Vagina (tissue), 2 donors: Measurements from ENCODE around the gene ATPAF1. TPM values are rescaled to one million over a fixed set of nuclear protein-coding genes. Genes with fewer than 3 reads are reported as not detected.

Experiments
- DNase-seq, 2 donors: peaks; one replicate each; pipeline ENCODE4 v3.0.0-alpha.2; 2017; ENCODE audit errors: extremely low spot score in 2 of 2
- H3K27ac ChIP-seq: fragments of 200-600 bp; sonication (generic); one replicate; pipeline ENCODE4 v1.5.1; 2019
- H3K27me3 ChIP-seq: fragments of 200-600 bp; sonication (generic); one replicate; pipeline ENCODE4 v1.5.1; 2019
- H3K36me3 ChIP-seq, 2 donors: fragments of 200-600 bp; sonication (generic); one replicate each; pipeline ENCODE4 v1.5.1; 2017 to 2019
- H3K4me1 ChIP-seq: fragments of 200-600 bp; sonication (generic); one replicate; pipeline ENCODE4 v1.5.1; 2019
- H3K4me3 ChIP-seq, 2 donors: fragments of 200-600 bp; sonication (generic); 1 replicate in 1 of 2; 2 replicates in 1 of 2; pipeline ENCODE4 v1.5.1; 2016 to 2019
- H3K9me3 ChIP-seq: fragments of 200-600 bp; sonication (generic); one replicate; pipeline ENCODE4 v1.5.1; 2019
- CTCF ChIP-seq, 3 experiments: fragments of 450-650 bp in 2 of 3; fragments of 200-600 bp in 1 of 3; sonication (generic) in 1 of 3; IDR thresholded peaks; one replicate each; pipeline ENCODE4 v1.5.1; 2017 to 2019; ENCODE audit warnings: antibody characterized with exemption in 3 of 3, mild to moderate bottlenecking in 2 of 3, moderate library complexity in 2 of 3
- POLR2A ChIP-seq, 2 donors: fragments of 450-650 bp; IDR thresholded peaks; one replicate each; pipeline ENCODE4 v1.6.1; 2017; ENCODE audit warnings: antibody characterized with exemption in 2 of 2, mild to moderate bottlenecking in 2 of 2, moderate library complexity in 2 of 2
- POLR2AphosphoS5 ChIP-seq, 2 donors: sonication (generic); formaldehyde crosslinking; IDR thresholded peaks; one replicate each; pipeline ENCODE4 v1.9.0; 2017; ENCODE audit warnings: antibody characterized with exemption in 2 of 2, mild to moderate bottlenecking in 2 of 2, low read depth in 1 of 2; ENCODE audit not compliant: insufficient read depth in 1 of 2
- intact Hi-C: fragments of 100-400 bp; cut with DNase I; formaldehyde crosslinking; loops from one replicate; pipeline ENCODE4 v1.15.1; 2023
- total RNA-seq: library from RNA; depleted of rRNA; stranded (reverse); fragments of >200 nt; gene quantifications from one replicate; pipeline ENCODE4 v1.2.3, GENCODE V29; 2016

The ATPAF1 gene
- total RNA-seq, 1 donor from 2014 or later, result 37.1 TPM

DNA sequence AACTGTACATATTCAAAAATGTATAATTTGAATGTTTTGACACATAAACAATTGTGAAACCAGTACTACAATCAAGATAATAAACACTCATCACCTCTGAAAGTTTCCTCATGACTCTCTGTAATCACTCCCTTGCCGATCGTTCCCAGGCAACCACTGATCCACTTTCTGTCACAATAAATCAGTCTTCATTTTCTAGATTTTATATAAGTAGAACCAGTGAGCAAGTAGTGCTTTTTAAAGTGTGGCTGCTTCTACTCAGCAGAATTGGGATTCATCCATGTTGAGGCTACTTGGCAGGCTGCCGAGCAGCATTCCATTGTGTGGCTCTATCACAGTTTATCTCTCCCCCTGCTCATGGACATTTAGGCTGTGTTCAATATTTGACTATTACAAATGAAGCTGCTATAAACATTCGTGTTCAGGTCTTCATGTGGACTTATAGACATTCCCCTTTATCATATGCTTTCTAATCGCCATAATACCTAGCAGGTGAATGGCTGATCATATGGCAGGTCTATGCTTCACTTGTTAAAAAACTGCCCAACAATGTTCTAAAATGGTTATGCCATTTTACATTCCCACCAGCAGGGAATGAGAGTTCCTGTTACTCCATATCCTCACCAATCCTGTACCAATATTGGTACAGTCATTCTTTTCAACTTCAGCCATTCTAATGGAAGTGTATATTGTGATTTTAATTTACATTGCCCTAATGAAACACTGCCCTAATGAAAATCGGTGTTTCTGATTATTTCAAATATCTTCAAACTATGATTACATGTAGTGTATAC, 24.0 kb upstream of the ATPAF1 start:
- Histone ChIP-seq H3K36me3 (peaks cover 0 to 46% of the 10 kb centered on the region in 2 donors), H3K4me1 (peaks cover 29% of the 10 kb centered on the region), H3K27me3 (no peaks in the 10 kb centered on the region), H3K9me3 (no peaks in the 10 kb centered on the region), H3K4me3 (no peak overlapping the region), H3K27ac (no peak overlapping the region)
- TF ChIP-seq POLR2AphosphoS5 (IDR thresholded peaks at IDR 0.05; ENCODE audit: insufficient read depth in 1 of 2, low read depth in 1 of 2) (no peak), POLR2A (IDR thresholded peaks at IDR 0.05) (no peak), CTCF (IDR thresholded peaks at IDR 0.05) (no peak)
- intact Hi-C loops, result no loop called here
- DNase-seq, result no peak

DNA sequence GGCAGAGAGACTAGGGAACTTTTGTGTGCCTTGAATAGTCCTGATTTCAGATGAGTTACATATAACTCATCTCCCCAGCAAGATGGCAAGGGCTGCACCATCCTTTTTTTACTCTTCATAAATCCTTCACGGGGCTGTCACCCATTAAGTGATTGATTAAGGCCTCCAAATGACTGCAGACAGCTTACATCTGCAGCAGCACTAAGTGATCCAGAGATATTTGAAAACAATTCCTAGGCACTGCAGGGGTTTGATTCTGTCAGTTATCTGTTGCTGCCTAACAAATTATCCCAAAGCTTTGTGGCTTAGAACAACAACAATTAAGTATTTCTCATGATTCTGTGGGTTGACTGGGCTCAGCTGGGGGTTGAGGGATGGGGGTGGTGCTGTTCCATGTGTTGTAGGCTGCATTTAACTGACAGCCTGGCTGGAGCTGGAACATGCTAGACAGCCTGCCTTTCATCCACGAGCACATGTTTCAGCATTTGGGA, 22.8 kb upstream of the ATPAF1 start:
- TF ChIP-seq POLR2A (IDR thresholded peaks at IDR 0.05) (no peak), POLR2AphosphoS5 (IDR thresholded peaks at IDR 0.05; ENCODE audit: insufficient read depth in 1 of 2, low read depth in 1 of 2) (no peak), CTCF (IDR thresholded peaks at IDR 0.05) (no peak)
- intact Hi-C loops, result no loop called here
- no peaks in the 10 kb centered on the region for H3K9me3 ChIP-seq
- H3K4me1 ChIP-seq, result peaks cover 40% of the 10 kb centered on the region
- H3K4me3 ChIP-seq, result no peak overlapping the region
- DNase-seq, result no peak
- H3K27ac ChIP-seq, result no peak overlapping the region
- peaks cover 0 to 52% of the 10 kb centered on the region in 2 donors for H3K36me3 ChIP-seq
- H3K27me3 ChIP-seq, result no peaks in the 10 kb centered on the region

- TF ChIP-seq POLR2A (IDR thresholded peaks at IDR 0.05) (no peak), POLR2AphosphoS5 (IDR thresholded peaks at IDR 0.05; ENCODE audit: insufficient read depth in 1 of 2, low read depth in 1 of 2) (no peak), CTCF (IDR thresholded peaks at IDR 0.05) (no peak)
- H3K36me3 ChIP-seq, result peaks cover 0 to 52% of the 10 kb centered on the region in 2 donors
- no peak overlapping the region for H3K4me3 ChIP-seq
- H3K9me3 ChIP-seq, result no peaks in the 10 kb centered on the region
- peaks cover 40% of the 10 kb centered on the region for H3K4me1 ChIP-seq
- H3K27ac ChIP-seq, result no peak overlapping the region
- no peak for DNase-seq
- intact Hi-C loops, result no loop called here
- no peaks in the 10 kb centered on the region for H3K27me3 ChIP-seq
Observed at GRCh38 chr1:46689897-46690296, 21.7 kb upstream of the ATPAF1 start.

DNA sequence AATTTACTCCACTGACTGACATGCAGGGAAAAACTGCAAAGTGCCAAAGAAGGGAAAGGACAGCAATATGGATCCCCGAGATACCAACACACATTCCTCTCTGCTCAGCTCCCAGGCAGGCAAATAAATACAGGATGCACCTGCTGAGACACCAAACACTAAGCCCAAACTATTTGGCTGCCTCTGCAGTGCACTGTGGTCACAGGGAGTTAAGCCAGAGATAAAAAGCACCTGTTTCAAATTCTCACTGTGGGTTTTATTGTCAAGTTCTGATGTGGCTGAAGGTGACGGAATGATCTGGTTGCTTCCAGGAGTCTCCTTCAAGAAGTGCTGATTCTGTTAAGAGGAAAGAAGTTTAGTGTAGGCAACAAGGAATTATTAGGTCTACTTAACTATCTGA, 21.2 kb upstream of the ATPAF1 start:
- peaks cover 40% of the 10 kb centered on the region for H3K4me1 ChIP-seq
- no peaks in the 10 kb centered on the region for H3K9me3 ChIP-seq

More for the DNA sequence above, 21.2 kb upstream of the ATPAF1 start:
- Histone ChIP-seq H3K27ac (no peak overlapping the region), H3K4me3 (no peak overlapping the region), H3K27me3 (no peaks in the 10 kb centered on the region), H3K36me3 (peaks cover 0 to 57% of the 10 kb centered on the region in 2 donors)
- TF ChIP-seq CTCF (IDR thresholded peaks at IDR 0.05) (no peak), POLR2A (IDR thresholded peaks at IDR 0.05) (no peak), POLR2AphosphoS5 (IDR thresholded peaks at IDR 0.05; ENCODE audit: insufficient read depth in 1 of 2, low read depth in 1 of 2) (no peak)
- intact Hi-C loops, result no loop called here
- DNase-seq, result no peak
